ENCODE measurements around the gene OR6C68.
"Not testable (repeated sequence)": the region's sequence is repeated elsewhere in the genome, so short reads cannot be mapped to it uniquely, and the experiment has no call there.

OR6C68 gene

DNA sequence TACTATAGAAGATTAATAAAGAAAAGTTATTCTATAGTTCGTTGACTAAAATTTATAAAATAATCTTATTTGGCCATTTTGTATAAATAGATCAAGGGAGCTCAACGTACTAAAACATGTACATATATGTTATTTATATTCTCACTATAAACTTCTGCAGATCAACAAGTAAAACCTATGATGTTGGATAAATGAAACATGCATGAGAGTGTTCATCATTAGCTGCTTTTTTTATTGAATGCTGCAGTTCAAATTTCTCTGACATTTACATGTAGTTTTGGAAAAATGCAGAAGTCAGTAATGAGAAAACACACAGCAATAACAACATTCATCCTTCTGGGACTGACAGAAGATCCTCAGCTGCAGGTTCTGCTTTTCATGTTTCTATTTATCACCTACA is at the start of gene OR6C68:
Gene OR6C68 (plus strand): TSS at position 301 of the 400 bp plus-strand sequence. CDS start 0 bp downstream, at position 301.
- DNase-seq, result no peak

DNA sequence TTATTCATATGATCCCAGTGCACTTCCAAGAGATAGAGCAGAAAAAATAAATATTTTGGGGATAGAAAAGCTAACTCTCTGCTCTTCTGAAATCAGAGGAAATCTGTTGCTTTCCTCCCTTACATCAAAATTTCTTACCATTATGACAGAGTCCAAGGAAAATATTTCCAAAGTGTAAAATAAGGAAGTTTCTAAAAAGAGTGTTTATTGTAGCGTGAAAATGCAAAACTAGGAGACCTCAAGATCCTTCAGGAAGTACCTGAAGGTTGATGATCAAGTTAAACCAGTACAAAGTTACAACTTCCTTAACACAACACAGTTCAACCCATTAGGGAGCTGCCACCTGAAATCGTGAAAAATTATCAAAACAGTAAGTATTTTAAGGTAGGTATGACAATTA is 48.4 kb upstream of the OR6C68 start, which contains the start of gene OR6C2:
Gene OR6C2 (plus strand): TSS at position 301 of the 400 bp plus-strand sequence. CDS start 8,138 bp downstream, outside the sequence.
- no peak for DNase-seq

DNA sequence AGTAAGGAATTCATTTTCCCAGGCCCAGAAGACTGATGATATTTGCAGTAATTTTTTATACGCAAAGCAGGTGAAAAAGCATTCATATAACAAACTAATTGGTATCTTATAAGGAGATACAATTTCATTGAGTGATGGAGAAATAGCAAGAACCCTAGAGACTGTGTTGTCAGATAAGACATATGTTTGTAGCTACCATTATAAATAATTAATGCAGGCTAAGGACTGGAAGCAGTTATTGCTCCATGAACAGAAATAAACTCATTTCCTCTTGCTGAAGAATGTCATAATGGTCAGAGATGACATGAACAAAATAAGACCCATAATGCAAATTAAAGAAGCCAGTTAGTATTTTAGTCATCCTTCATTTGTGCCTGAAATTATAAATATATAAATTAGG is 46.8 kb upstream of the OR6C68 start:
- DNase-seq, result no peak

DNA sequence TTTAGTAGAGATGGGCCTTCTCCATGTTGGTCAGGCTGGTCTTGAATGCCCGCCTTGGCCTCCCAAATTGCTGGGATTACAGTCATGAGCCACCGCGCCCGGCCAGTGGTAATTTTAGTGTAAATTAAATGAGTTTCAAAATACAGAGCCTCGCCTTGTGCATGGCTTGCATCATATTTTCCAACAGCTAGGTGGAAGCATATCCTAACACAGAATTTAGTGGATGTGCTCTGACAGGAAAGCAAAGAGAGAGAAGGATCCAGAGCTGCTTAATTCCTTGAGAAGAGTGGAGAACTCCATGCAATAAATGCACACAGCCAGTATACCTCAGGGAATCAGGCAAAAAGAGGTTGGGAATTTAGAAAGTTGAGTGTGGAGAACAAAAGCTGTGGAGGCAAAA is 45.9 kb upstream of the OR6C68 start:
- no peak for DNase-seq

DNA sequence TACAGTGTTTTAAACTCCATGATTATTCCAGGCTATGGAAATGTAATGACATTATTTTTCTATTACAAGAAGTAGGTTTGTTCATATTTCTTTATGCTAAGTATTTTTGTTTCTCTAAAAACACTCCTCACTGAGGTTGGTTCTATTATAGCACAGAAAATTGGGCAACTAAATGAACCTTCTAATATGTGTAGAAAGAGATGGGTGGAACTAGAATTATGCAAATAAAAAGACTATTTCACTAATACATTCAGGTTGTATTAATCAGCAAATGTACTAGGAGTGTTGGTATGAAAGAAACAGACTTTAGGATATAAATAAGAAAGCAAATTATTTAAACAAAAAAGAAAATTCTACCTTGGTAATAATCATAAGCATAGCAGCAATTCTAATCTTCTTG is 43.4 kb upstream of the OR6C68 start:
- no peak for DNase-seq

DNA sequence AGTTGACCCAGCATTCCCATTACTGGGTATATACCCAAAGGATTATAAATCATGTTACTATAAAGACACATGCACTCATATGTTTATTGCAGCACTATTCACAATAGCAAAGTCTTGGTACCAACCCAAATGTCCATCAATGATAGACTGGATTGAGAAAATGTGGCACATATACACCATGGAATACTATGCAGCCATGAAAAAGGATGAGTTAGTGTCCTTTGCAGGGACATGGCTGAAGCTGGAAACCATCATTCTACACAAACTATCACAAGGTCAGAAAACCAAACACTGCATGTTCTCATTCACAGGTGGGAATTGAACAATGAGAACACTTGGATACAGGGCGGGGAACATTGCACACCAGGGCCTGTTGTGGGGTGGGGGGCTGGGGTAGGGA is 27.3 kb upstream of the OR6C68 start:
- DNase-seq, result not testable (repeated sequence)

DNA sequence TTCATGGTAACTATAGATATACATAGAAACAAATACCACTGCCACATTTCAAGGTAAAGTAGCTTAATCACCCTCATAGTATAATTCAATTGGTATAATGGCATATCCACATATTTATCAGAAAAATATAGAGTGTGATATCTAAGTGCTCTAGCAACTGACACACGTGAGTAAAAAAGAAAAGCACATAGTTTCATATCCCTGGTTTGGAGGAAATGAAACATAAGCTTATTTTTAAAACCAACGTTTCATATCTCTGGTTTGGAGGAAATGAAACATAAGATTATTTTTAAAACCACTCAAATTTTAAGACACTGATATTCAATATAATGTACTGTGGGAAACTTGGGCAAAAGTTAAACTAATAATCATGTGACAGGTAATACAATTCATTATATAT is 24.3 kb upstream of the OR6C68 start:
- no peak for DNase-seq

DNA sequence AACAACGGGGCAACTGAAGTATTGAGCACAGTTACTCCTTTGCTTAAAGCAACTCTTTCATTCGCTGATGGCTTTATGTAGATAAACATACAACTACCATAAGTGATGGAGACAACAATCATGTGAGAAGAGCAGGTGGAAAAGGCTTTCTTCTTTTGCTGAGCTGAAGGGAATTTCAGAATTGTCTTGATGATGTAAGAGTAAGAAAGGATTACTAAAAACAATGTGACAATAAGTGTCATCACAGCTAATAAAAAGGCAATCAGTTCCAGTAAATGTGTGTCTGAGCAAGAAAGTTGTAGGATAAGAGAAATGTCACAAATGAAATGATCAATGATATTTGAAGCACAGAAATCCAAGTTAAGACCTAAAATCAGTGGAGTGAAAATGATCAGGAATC is 22.9 kb upstream of the OR6C68 start:
- no peak for DNase-seq

DNA sequence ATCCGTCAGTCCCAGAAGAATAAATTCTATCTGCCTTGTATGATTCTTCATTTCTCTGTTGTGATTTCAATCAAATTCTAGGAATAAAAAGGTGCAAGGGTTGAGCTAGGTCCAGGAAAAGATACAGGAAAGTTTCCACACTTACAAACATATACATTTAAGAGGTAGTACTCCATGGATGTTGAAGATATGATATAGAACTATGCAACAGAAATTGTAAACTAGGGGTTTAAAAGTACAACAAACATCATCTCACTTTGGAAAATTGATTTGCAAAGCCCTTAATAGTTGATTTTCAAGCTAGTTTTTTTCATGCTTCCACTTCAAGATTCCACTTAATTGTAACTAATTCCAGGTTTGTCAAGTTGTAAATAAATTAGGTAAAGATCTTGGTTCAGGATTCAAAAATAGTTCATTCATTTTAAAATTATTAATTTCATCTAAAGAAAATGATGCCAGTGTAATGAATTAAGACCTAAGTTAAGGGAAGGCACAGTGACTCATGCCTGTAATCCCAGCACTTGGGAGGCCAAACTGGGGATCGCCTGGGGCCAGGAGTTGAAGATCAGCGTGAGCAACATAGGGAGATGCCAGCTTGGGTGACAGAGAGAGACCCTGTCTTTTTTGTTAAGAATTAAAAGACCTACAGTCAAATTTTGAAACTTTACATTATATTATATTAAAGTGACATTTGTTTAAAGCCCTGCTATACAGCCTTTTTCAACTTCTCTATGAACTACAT is 21.9 kb upstream of the OR6C68 start, which contains the start of gene OR6C70:
Gene OR6C70 (minus strand): TSS at position 51 of the 742 bp plus-strand sequence. CDS start 0 bp downstream, at position 51.
- DNase-seq, result no peak

DNA sequence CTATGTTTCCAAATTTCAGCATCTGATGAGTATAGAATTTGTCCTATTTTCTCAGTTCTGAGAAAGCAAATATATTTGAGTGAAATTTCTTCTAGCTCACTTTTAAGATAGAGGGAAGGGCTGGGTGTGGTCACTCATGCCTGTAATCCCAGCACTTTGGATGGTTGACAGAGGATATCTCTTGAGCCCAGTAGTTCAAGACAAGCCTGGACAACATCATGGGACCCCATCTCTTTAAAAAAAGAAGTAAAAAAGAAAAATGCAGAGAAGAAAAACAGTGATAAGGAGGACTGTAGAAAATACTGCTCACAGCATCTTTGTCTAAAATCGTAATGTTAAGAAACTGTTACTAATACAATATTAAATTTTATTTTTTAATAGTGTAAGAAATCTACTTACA is 19.9 kb upstream of the OR6C68 start:
- no peak for DNase-seq

DNA sequence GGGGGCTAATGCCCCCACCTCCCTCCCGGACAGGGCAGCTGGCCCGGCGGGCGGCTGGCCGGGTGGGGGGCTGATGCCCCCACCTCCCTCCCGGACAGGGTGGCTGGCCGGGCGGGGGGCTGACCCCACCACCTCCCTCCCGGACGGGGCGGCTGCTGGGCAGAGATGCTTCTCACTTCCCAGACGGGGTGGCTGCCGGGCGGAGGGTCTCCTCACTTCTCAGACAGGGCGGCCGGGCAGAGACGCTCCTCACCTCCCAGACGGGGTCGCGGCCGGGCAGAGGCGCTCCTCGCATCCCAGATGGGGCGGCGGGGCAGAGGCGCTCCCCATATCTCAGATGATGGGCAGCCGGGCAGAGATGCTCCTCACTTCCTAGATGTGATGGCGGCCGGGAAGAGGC is 13.0 kb upstream of the OR6C68 start:
- not testable (repeated sequence) for DNase-seq

DNA sequence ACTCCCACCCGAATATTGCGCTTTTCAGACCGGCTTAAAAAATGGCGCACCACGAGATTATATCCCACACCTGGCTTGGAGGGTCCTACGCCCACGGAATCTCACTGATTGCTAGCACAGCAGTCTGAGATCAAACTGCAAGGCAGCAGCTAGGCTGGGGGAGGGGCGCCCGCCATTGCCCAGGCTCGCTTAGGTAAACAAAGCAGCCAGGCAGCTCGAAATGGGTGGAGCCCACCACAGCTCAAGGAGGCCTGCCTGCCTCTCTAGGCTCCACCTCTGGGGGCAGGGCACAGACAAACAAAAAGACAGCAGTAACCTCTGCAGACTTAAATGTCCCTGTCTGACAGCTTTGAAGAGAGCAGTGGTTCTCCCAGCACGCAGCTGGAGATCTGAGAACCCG is 7.9 kb upstream of the OR6C68 start:
- not testable (repeated sequence) for DNase-seq

DNA sequence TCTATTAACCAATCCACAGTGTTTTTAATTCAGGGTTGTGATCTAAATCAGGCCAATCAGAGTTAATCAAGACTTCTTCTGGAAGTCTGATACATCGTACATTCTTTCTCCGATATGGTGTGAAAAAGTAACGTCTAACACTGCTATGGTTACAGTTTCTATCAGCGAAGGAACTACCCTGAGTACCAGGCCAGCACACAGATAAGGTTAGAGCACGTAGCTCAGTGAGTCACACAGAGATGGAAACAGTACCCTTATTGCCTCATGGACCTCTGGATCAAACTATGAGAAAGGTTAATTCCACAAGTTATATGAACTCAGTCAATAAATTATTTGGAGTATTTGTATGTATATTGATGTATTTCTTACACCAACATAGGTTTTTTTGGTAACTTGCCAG is 3.3 kb downstream of the OR6C68 start:
- DNase-seq, result no peak

DNA sequence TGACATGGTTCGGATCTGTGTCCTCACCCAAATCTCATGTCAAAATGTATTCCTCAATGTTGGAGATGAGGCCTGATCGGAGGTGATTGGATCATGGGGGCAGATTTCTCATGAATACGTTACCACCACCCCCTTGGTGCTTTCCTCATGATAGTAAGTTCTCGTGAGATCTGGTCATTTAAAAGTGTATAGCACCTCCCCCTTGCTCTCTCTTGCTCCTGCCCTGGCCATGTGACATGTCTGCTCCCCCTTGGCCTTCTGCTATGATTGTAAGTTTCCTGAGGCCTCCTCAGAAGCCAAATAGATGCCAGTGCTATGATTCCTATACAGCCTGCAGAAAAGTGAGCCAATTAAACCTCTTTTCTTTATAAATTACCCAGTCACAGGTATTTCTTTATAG is 7.1 kb downstream of the OR6C68 start:
- DNase-seq, result no peak

DNA sequence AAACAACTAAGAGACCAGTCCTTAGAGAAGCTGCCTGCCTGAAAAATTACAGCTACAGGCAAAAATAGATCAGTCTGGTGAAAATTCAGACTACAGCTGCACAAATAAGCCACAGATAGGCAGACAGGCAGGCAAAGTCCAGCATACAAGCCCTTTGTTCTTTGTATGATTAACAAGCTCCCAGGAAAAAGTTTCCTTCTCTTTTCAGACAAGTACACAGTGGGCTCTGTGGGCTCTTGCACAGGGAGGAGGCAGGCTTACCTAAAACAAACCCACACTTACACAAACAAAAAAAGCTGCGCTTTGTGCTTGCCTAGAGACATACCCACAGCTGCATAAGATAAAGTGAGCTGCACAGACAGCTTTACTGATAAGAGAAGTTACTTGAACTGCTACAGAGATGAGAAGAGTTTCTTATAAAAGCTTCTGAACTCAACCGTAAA is 7.7 kb downstream of the OR6C68 start:
- DNase-seq, result no peak

DNA sequence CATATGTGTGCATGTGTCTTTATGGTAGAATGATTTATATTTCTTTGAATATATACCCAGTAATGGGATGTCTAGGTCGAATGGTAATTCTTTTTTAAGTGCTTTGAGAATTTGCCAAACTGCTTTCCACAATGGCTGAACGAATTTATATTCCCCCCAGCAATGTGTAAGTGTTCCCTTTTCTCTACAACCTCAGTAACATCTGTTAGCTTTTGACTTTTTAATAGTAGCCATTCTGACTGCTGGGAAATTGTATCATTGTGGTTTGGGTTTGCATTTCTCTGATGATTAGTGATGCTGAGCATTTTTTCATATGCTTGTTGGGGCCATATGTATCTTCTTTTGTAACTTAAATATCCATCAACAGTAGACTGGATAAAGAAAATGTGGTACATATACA is 9.4 kb downstream of the OR6C68 start:
- no peak for DNase-seq

DNA sequence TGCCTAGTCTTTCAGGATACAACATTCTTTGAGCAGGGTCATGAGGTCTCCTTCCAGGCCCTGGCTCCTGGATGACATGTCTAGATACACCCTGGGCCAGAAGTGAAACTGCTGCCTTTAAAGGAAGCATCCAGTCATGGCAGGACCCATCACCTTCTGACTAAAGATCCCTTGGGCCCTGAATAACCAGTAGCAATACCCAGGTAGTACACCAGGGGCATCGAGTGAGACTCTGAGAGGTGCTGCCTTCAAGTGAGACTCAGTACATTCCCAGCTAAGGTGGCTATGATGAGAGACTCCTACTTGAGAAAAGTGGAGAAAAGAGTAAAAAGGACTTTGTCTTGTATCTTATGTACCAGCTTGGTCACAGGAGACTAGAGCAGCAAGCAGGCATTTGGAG is 23.5 kb downstream of the OR6C68 start:
- DNase-seq, result no peak

DNA sequence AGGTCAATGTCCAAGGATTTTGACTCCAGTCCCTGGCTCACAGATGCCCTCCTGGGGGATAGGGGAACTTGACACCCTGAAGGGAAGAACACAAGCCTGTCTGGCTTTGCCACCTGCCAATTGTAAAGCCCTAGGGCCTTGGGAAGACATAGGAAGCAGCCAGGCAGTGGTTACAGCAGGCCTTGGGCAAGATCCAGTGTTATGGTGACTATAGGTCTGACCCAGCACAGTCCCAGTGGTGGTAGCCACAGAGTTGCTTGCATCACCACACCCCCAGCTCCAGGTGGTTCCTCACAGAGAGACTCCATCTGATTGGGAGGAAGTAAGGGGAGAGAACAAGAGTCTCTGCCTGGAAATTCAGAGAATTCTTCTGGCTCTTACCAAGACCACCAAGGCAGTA is 24.2 kb downstream of the OR6C68 start:
- DNase-seq, result no peak

Measured in SHP77 treated with DMSO at 0.1 percent for 48 hours (cell line).